HPDE6-E6E7 (cell line): ENCODE measurements around the gene CYP2J2.
"Not testable (repeated sequence)": the region's sequence is repeated elsewhere in the genome, so short reads cannot be mapped to it uniquely, and the experiment has no call there.

Experiments used
- DNase-seq: peaks from one replicate; pipeline ENCODE4 v3.0.0; 2011; ENCODE audit warnings: missing footprints; ENCODE audit errors: extremely low spot score

CYP2J2 gene

GRCh38 chr1:59926381-59927123 is at the start of gene CYP2J2:
TSS of gene CYP2J2 (minus strand) at chr1:59926773. CDS start at chr1:59926746, 27 bp downstream.
- DNase-seq, result peak; percentile 60

GRCh38 chr1:59973719-59974118 is 47.1 kb upstream of the CYP2J2 start:
- DNase-seq, result no peak

- no peak for DNase-seq
Observed at GRCh38 chr1:59972216-59972927, 45.8 kb upstream of the CYP2J2 start.

DNA sequence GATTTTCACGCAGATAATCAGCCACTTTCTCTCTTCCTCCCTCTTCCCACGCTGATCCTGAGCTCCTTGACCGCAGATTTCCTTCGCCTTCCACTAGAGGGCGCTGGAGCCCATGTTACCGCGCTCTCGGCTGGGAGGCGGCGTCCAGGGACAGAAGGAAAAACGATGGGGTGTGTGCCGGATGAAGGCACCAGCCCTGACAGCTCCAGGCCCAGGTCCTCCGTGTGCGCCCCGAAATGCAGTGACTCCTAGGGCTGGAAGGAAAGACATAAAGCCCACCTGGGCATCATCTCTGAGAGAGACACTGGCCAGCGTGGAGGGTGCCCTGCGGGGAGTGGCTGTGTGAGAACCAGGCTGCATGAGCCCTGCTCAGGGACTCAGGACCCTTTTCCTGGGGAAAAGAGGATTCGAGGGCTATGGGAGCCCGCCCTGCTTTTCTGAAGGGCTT is 44.9 kb upstream of the CYP2J2 start:
- DNase-seq, result peak; percentile 70

- not testable (repeated sequence) for DNase-seq
Observed at GRCh38 chr1:59969542-59970175, 43.1 kb upstream of the CYP2J2 start.

- not testable (repeated sequence) for DNase-seq
Observed at GRCh38 chr1:59968746-59969145, 42.2 kb upstream of the CYP2J2 start.

DNA sequence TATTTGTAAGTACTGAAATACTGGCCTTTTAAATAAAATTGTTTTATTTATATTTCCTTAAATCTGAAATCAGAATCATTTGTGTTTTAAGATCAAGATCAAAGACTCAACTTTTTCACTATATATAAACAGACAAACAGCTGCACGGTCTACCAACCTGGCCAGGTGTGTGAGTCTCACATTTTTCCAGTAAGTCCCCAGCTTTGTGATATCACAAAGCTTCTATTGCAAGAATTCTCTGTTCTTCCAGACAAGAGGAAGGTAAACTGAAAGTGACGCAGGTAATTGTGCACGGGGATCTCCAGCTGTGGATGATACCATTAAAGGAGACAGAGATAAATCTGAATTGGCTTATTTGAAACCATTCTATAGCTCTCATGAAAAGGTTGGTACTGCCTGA is 41.2 kb upstream of the CYP2J2 start:
- no peak for DNase-seq

GRCh38 chr1:59967141-59967697 is 40.6 kb upstream of the CYP2J2 start:
- DNase-seq, result no peak

GRCh38 chr1:59952065-59952464 is 25.5 kb upstream of the CYP2J2 start:
- DNase-seq, result no peak

DNA sequence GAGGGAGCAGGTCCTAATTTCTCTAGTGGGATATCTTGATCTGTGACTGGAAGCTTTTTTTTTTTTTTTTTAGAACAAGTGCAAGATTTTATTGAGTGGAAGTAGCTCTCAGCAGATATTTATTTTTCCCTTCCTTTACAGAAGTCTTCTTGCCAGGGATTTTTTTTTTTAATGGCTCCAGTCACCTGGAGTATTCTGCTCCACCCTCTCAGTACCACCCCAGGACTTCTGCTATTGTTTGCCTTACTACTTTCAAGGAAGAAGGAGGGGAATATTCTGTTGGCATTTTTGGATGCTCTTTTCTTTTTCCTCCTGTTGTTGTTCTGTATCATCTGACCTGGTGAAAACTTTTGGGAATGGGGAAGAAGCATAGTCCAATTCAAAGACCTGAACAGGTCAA is 23.1 kb upstream of the CYP2J2 start:
- DNase-seq, result no peak

GRCh38 chr1:59948990-59949389 is 22.4 kb upstream of the CYP2J2 start:
- DNase-seq, result no peak

- peak; percentile 66 for DNase-seq
Observed at GRCh38 chr1:59947047-59947938, 20.7 kb upstream of the CYP2J2 start.

DNA sequence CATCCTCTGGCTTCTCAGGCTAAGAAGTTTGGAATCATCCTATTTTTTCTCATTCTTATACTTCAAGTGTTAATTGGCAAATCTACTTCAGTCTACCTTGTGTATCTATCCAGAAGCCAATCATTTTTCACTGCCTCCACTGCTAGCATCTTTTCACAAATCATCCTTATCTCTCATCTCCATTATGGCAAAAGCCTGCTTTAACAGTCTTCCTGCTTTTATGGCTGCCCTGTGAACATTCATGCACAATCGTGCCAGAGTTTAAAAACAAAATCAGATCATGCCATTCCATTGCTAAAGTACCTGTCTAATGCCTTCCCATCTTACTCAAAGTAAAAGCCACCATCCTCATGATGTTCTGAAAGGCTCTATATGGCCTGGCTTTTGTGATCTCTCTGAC is 19.2 kb upstream of the CYP2J2 start:
- DNase-seq, result no peak

GRCh38 chr1:59939393-59939792 is 12.8 kb upstream of the CYP2J2 start:
- DNase-seq, result no peak

- no peak for DNase-seq
Observed at GRCh38 chr1:59937636-59938210, 11.2 kb upstream of the CYP2J2 start.

DNA sequence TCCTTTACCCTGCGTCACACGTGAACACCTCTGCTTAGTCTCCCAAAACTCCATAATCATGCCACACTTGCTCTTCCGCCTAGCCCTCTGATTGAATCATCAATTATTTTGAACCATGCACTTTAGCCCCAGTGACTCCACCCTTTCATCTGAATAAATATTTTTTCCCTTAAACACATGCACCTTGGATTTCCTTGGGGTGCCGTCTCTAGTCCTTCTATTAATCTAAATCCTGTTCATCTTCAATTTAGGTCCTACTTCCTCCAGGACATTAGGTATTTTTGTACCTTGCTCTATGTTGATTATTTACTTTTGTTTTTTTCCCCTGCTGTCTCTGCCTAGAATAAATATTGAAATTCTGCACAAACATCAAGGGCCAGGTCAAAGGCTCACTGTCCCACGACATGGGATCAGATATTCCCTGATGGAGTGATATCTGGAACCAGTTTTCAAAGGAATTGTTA is 9.8 kb upstream of the CYP2J2 start:
- DNase-seq, result no peak

- DNase-seq, result no peak
Observed at GRCh38 chr1:59928996-59929395, 2.4 kb upstream of the CYP2J2 start.

DNA sequence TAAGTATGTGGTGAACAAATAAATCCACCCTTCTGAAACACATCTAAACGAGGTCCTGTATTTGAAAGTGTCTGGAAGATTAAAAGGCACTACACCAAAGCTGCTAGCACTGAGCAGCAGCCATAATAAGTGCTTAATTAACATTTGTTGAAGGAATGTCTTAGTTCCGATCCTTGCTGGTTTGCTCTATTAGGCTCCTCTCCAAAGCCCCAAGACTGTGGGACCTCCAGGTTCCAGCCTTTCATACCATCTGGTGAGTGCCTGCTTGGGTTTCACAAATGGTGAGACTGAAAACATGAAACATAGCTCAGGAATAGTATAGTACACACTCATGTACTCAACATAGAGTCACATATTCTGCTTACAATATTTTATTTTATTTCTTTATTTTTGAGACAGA is 640 bp upstream of the CYP2J2 start:
- no peak for DNase-seq

DNA sequence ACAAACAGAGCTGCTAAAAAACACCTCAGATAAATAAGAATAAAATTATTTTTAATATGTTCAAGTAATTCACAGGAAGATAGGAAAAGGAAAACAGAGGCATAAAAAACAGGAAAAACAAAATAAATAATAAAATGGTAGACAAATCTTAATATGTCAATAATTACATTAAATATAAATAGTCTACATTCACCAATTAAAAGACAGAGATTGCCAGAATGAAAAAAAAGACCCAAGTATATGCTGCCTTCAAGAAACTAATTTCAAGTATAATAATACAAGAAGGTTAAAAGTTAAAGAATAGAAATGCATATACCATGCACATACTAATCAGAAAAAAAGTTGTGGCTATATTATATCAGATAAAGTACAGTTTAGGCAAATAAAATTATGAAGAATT is 1.9 kb downstream of the CYP2J2 start:
- no peak for DNase-seq

- DNase-seq, result not testable (repeated sequence)
Observed at GRCh38 chr1:59921258-59921899, 5.2 kb downstream of the CYP2J2 start.
